Sigmoid colon (tissue), 7 donors: ENCODE measurements around the gene CNOT6. TPM values are rescaled to one million over a fixed set of nuclear protein-coding genes. Genes with fewer than 3 reads are reported as not detected.
"Not testable (repeated sequence)": the region's sequence is repeated elsewhere in the genome, so short reads cannot be mapped to it uniquely, and the experiment has no call there.

Experiments used
- DNase-seq: peaks from one replicate; pipeline ENCODE4 v3.0.0-alpha.2; 2019
- H3K27ac ChIP-seq, 4 donors: fragments of 200-600 bp; sonication (generic); one replicate each; pipeline ENCODE4 v1.5.1; 2016 to 2019; ENCODE audit warnings: mild to moderate bottlenecking in 1 of 4
- H3K27me3 ChIP-seq, 3 donors: fragments of 200-600 bp; sonication (generic); one replicate each; pipeline ENCODE4 v1.5.1; 2019; ENCODE audit warnings: mild to moderate bottlenecking in 1 of 3
- H3K36me3 ChIP-seq, 4 donors: fragments of 200-600 bp; sonication (generic); one replicate each; pipeline ENCODE4 v1.5.1; 2016 to 2019
- H3K4me1 ChIP-seq, 4 donors: fragments of 200-600 bp; sonication (generic); one replicate each; pipeline ENCODE4 v1.5.1; 2017 to 2019
- H3K4me3 ChIP-seq, 4 donors: fragments of 200-600 bp; sonication (generic); one replicate each; pipeline ENCODE4 v1.5.1; 2017 to 2019; ENCODE audit warnings: mild to moderate bottlenecking in 2 of 4, moderate library complexity in 1 of 4
- H3K9me3 ChIP-seq, 4 donors: fragments of 200-600 bp in 3 of 4; sonication (generic) in 3 of 4; one replicate each; pipeline versions ENCODE4 v1.5.1 to v1.6.1; 2013 to 2019
- EP300 ChIP-seq, 4 donors: sonication (generic); formaldehyde crosslinking; IDR thresholded peaks; one replicate each; pipeline ENCODE4 v1.6.1; 2017; ENCODE audit warnings: antibody characterized with exemption in 4 of 4
- POLR2A ChIP-seq, 2 donors: fragments of 450-650 bp; IDR thresholded peaks; one replicate each; pipeline ENCODE4 v1.6.1; 2016; ENCODE audit warnings: antibody characterized with exemption in 2 of 2, mild to moderate bottlenecking in 2 of 2, moderate library complexity in 2 of 2
- POLR2AphosphoS5 ChIP-seq, 4 donors: sonication (generic); formaldehyde crosslinking; IDR thresholded peaks; one replicate each; pipeline ENCODE4 v1.6.1; 2017; ENCODE audit warnings: antibody characterized with exemption in 4 of 4
- WGBS, 2 donors: extraction: QIAGEN DNeasy Blood & Tissue Kit; methylation state at CpG; one replicate each; pipeline ENCODE4 v1.1.7; 2013; 5-methylcytosine and 5-hydroxymethylcytosine counted together
- intact Hi-C: fragments of 100-400 bp; cut with DNase I; formaldehyde crosslinking; loops from one replicate; pipeline ENCODE4 v1.15.1; 2023
- polyA plus RNA-seq, 3 donors: library from polyadenylated mRNA; stranded (reverse); fragments of 200-250 nt; gene quantifications; one replicate each; pipeline ENCODE4 v1.2.3, GENCODE V29; 2013
- total RNA-seq, 4 donors: library from RNA; depleted of rRNA; stranded (reverse); fragments of >200 nt; gene quantifications; one replicate each; pipeline ENCODE4 v1.1.0, GENCODE V29; 2016
- TF ChIP-seq, protein P1 (sequence below), 4 experiments: fragments of 450-650 bp in 3 of 4; fragments of 200-600 bp in 1 of 4; IDR thresholded peaks; one replicate each; pipeline ENCODE4 v1.5.1; 2016 to 2019; ENCODE audit warnings: antibody characterized with exemption in 4 of 4, mild to moderate bottlenecking in 3 of 4, moderate library complexity in 2 of 4
- donor health status: healthy with polysubstance abuse.
- donor health status: Bipolar disorder and iron deficiency.
- donor health status: healthy.

The CNOT6 gene
- total and polyA plus RNA-seq, 7 donors, result 7.2 to 21.8 (median 16.0) TPM

GRCh38 chr5:180498378-180498777 lies 4.2 kb downstream of the CNOT6 start:
- Histone ChIP-seq H3K9me3 (no peaks in the 10 kb centered on the region), H3K4me3 (no peak overlapping the region), H3K36me3 (no peaks in the 10 kb centered on the region), H3K4me1 (peaks cover 0 to 35% (median 25%) of the 10 kb centered on the region in 4 donors), H3K27me3 (no peaks in the 10 kb centered on the region), H3K27ac (no peak overlapping the region)
- intact Hi-C loops, result loop anchor here (5.0 kb wide), 1 partner anchor 146 kb away; the partner anchor contains the start of gene GFPT2
- DNase-seq, result no peak
- WGBS, 2 donors, result 86 to 91% methylated on average over 3 of the region's 3 CpGs
- TF ChIP-seq EP300 (IDR thresholded peaks at IDR 0.05) (no peak), POLR2A (IDR thresholded peaks at IDR 0.05) (no peak), POLR2AphosphoS5 (IDR thresholded peaks at IDR 0.05) (no peak)
- TF ChIP-seq, protein P1, sequence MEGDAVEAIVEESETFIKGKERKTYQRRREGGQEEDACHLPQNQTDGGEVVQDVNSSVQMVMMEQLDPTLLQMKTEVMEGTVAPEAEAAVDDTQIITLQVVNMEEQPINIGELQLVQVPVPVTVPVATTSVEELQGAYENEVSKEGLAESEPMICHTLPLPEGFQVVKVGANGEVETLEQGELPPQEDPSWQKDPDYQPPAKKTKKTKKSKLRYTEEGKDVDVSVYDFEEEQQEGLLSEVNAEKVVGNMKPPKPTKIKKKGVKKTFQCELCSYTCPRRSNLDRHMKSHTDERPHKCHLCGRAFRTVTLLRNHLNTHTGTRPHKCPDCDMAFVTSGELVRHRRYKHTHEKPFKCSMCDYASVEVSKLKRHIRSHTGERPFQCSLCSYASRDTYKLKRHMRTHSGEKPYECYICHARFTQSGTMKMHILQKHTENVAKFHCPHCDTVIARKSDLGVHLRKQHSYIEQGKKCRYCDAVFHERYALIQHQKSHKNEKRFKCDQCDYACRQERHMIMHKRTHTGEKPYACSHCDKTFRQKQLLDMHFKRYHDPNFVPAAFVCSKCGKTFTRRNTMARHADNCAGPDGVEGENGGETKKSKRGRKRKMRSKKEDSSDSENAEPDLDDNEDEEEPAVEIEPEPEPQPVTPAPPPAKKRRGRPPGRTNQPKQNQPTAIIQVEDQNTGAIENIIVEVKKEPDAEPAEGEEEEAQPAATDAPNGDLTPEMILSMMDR (IDR thresholded peaks at IDR 0.05), result no peak

GRCh38 chr5:180499684-180500083 lies 5.5 kb downstream of the CNOT6 start:
- no peak for DNase-seq
- TF ChIP-seq POLR2AphosphoS5 (IDR thresholded peaks at IDR 0.05) (no peak), EP300 (IDR thresholded peaks at IDR 0.05) (no peak), POLR2A (IDR thresholded peaks at IDR 0.05) (no peak)
- TF ChIP-seq, protein P1 (IDR thresholded peaks at IDR 0.05), result no peak
- WGBS, 2 donors, result 9 to 40% methylated on average over 3 of the region's 3 CpGs
- peaks cover 0 to 30% (median 24%) of the 10 kb centered on the region in 4 donors for H3K4me1 ChIP-seq
- H3K36me3 ChIP-seq, result no peaks in the 10 kb centered on the region
- no peak overlapping the region for H3K4me3 ChIP-seq
- intact Hi-C loops, result loop anchor here (5.0 kb wide), 1 partner anchor 147 kb away; the partner anchor contains the start of gene GFPT2
- no peaks in the 10 kb centered on the region for H3K9me3 ChIP-seq
- no peak overlapping the region for H3K27ac ChIP-seq
- H3K27me3 ChIP-seq, result no peaks in the 10 kb centered on the region

DNA sequence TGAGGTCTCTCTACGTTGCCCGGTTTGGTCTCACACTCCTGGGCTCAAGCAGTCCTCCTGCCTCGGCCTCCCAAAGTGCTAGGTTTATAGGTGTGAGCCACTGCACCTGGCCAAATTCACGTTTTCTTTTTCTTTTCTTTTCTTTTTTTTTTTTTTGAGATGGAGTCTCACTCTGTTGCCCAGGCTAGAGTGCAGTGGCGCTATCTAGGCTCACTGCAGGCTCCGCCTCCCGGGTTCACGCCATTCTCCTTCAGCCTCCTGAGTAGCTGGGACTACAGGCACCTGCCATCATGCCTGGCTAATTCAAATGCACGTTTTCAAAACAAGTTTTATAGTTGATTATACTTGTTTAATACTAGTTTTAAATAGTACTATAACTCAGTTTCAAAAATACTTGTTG lies 6.1 kb downstream of the CNOT6 start:
- peaks cover 0 to 26% (median 21%) of the 10 kb centered on the region in 4 donors for H3K4me1 ChIP-seq
- H3K4me3 ChIP-seq, intact Hi-C loops, H3K27ac ChIP-seq, DNase-seq, H3K9me3 ChIP-seq, H3K36me3 ChIP-seq, H3K27me3 ChIP-seq: not testable (repeated sequence)
- 91% methylated on average over 9 of the region's 9 CpGs for WGBS, 2 donors

GRCh38 chr5:180507661-180508060 lies 13.5 kb downstream of the CNOT6 start:
- H3K27me3 ChIP-seq, result no peaks in the 10 kb centered on the region
- H3K4me1 ChIP-seq, result peaks cover 0 to 27% (median 10%) of the 10 kb centered on the region in 4 donors
- TF ChIP-seq POLR2AphosphoS5 (IDR thresholded peaks at IDR 0.05), result no peak
- TF ChIP-seq POLR2A (IDR thresholded peaks at IDR 0.05), result no peak
- TF ChIP-seq, protein P1 (IDR thresholded peaks at IDR 0.05), result no peak
- no peak for TF ChIP-seq EP300 (IDR thresholded peaks at IDR 0.05)
- no peak for DNase-seq
- no peak overlapping the region for H3K4me3 ChIP-seq
- no peaks in the 10 kb centered on the region for H3K36me3 ChIP-seq
- H3K27ac ChIP-seq, result no peak overlapping the region
- WGBS, 2 donors, result 68 to 85% methylated on average over 6 of the region's 6 CpGs
- H3K9me3 ChIP-seq, result no peaks in the 10 kb centered on the region
- intact Hi-C loops, result no loop called here

GRCh38 chr5:180515294-180515693 lies 21.1 kb downstream of the CNOT6 start:
- H3K36me3 ChIP-seq, result no peaks in the 10 kb centered on the region
- no peaks in the 10 kb centered on the region for H3K27me3 ChIP-seq
- TF ChIP-seq POLR2AphosphoS5 (IDR thresholded peaks at IDR 0.05) (no peak), POLR2A (IDR thresholded peaks at IDR 0.05) (no peak), EP300 (IDR thresholded peaks at IDR 0.05) (no peak)
- TF ChIP-seq, protein P1 (IDR thresholded peaks at IDR 0.05), result no peak
- H3K4me3 ChIP-seq, result no peak overlapping the region
- no peak for DNase-seq
- intact Hi-C loops, result no loop called here
- peaks cover 0 to 7% (median 3%) of the 10 kb centered on the region in 4 donors for H3K4me1 ChIP-seq
- no peaks in the 10 kb centered on the region for H3K9me3 ChIP-seq
- WGBS, 2 donors, result 89 to 91% methylated on average over 3 of the region's 3 CpGs
- no peak overlapping the region for H3K27ac ChIP-seq

DNA sequence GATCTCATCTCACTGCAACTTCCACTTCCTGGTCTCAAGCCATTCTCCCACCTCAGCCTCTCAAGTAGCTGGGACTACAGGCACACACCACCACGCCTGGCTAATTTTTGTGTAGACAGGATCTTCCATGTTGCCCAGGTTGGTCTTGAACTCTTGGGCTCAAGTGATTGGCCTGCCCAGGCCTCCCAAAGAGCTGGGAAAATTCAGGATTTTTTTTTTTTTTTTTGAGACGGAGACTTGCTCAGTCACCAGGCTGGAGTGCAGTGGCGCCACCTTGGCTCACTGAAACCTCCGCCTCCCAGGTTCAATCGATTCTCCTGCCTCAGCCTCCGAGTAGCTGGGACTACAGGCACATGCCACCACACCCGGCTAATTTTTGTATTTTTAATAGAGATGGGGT lies 21.8 kb downstream of the CNOT6 start:
- H3K27ac ChIP-seq, H3K4me3 ChIP-seq, DNase-seq, H3K4me1 ChIP-seq, H3K9me3 ChIP-seq, H3K36me3 ChIP-seq, H3K27me3 ChIP-seq, intact Hi-C loops: not testable (repeated sequence)
- 94 to 97% methylated on average over 7 of the region's 7 CpGs for WGBS, 2 donors
